Measurements from ENCODE around the gene TLR6. TPM values are rescaled to one million over a fixed set of nuclear protein-coding genes. Genes with fewer than 3 reads are reported as not detected.

TLR6 gene
- total and polyA plus RNA-seq, 10 of the 15 experiments (the other 5 are each of a cell fraction or from before 2014, with no cell fraction given), result 1.1 to 49.4 (median 12.5) TPM

DNA sequence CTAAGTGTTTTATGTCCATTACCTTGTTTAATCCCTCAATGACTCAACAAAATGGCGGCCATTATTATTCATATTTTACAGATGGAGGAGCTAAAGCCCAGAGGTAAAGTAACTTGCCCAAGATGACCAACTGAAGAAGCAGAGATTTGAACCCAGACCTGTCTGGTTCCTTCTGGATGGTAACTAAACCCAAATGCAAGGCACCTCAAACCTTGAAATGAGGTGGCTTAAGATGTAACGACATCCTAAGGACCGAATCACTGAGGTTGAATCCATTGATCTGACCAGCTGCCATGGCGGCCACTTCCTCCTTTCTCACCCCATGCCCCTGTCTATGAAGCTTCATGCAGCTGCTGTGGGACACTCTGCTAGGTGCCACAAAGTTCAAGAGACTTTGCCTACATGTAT is 74.8 kb downstream of the TLR6 start:
- DNase-seq (ENCODE audit: low read depth, low spot score), result peak; percentile 72
- ChIA-PET SMC1A (ENCODE audit: uncharacterized antibody, unreplicated experiment) (interaction anchor here (0.6 to 8.9 kb wide), 42 partner anchors 10 to 712 kb away, joined by 3 to 468 read pairs (median 6); partner anchors contain the start of genes FAM114A1, TLR1, TLR6 and TMEM156), RAD21 (ENCODE audit: unreplicated experiment) (interaction anchor here (0.9 to 4.9 kb wide), 42 partner anchors 9 to 856 kb away, joined by 3 to 437 read pairs (median 7); partner anchors contain the start of genes FAM114A1, TLR1, TLR6 and WDR19), CTCF (interaction anchor here (0.7 to 8.1 kb wide), 46 partner anchors 8 to 940 kb away, joined by 3 to 449 read pairs (median 6); partner anchors contain the start of genes FAM114A1, TLR1, TLR6 and WDR19), POLR2A (interaction anchor here (0.6 to 5.6 kb wide), 17 partner anchors 9 to 621 kb away, joined by 3 to 196 read pairs (median 4); partner anchors contain the start of genes FAM114A1, TLR1 and TLR6)
- peak overlapping the region; percentile 88 for H3K9ac ChIP-seq (ENCODE audit: control insufficient read depth, insufficient read depth, low read length)
- in situ Hi-C loops (cut with MboI) (no loop called here), intact Hi-C loops (cut with micrococcal nuclease; ENCODE audit: unreplicated experiment) (loop anchor here (1.0 to 5.0 kb wide), 4 partner anchors 21 to 74 kb away; partner anchors contain the start of genes TLR1 and TLR6)
- WGBS (ENCODE audit: insufficient coverage, insufficient replicate concordance, low lambda C conversion rate, missing lambda C conversion rate), result 0% methylated on average over 4 of the region's 4 CpGs
- H3K9me3 ChIP-seq (replicated peaks; ENCODE audit: control insufficient read depth, insufficient read depth, low read length), result peaks cover 24% of the 10 kb centered on the region
- H3K27me3 ChIP-seq (replicated peaks in 1 of 2; ENCODE audit: control insufficient read depth in 2 of 2, insufficient read depth in 2 of 2, low read length in 1 of 2), result no peaks in the 10 kb centered on the region
- H3K4me2 ChIP-seq (ENCODE audit: control insufficient read depth, insufficient read depth), result peak overlapping the region; percentile 92
- H3K36me3 ChIP-seq (ENCODE audit: control insufficient read depth in 2 of 2, insufficient read depth in 2 of 2, low read length in 1 of 2), result peaks cover 0 to 13% of the 10 kb centered on the region in 2 experiments; a peak in 2 of 4 replicates
- peak overlapping the region; percentile 31 for H2AFZ ChIP-seq (ENCODE audit: control insufficient read depth, low read depth, low read length)
- ATAC-seq, result peak; percentile 71
- peak overlapping the region; percentile 81 for H3K4me3 ChIP-seq
- H3K27ac ChIP-seq (ENCODE audit: control insufficient read depth, insufficient read depth), result peak overlapping the region; percentile 96
- FAIRE-seq, result no peak
- peaks cover 22% of the 10 kb centered on the region for H3K4me1 ChIP-seq (ENCODE audit: control insufficient read depth, insufficient read depth, low read length)
- BruUV-seq (replicated peaks), result TSS peak; percentile 95
- no peaks in the 10 kb centered on the region for H4K20me1 ChIP-seq (ENCODE audit: control insufficient read depth, insufficient read depth)
- H3K79me2 ChIP-seq (ENCODE audit: control insufficient read depth, insufficient read depth, low read length), result peaks cover 59% of the 10 kb centered on the region
- TF ChIP-seq GATAD2B (conservative IDR thresholded peaks at IDR 0.05; ENCODE audit: low read depth) (peak; percentile 45; the same call in 1 of the 2 replicates), IKZF1 (conservative IDR thresholded peaks at IDR 0.05) (0 out of 2 replicates have a peak, but pooled peaks have one; percentile 7), SPI1 (IDR thresholded peaks at IDR 0.05; ENCODE audit: borderline replicate concordance, insufficient read depth, low read depth, low read length) (peak; percentile 94), YY1 (IDR thresholded peaks at IDR 0.05; ENCODE audit: low read depth, low read length) (peak; percentile 94), HDAC2 (IDR thresholded peaks at IDR 0.05) (no peak), RAD51 (IDR thresholded peaks at IDR 0.05) (peak; percentile 31; the same call in 1 of the 2 replicates), TAF1 (IDR thresholded peaks at IDR 0.05; ENCODE audit: borderline replicate concordance, low read depth, low read length) (peak; percentile 83), ETV6 (conservative IDR thresholded peaks at IDR 0.05 in 1 of 2, IDR thresholded peaks at IDR 0.05 in 1 of 2; ENCODE audit: borderline replicate concordance in 1 of 2, low read depth in 1 of 2) (no peak), ZNF592 (IDR thresholded peaks at IDR 0.05) (peak; percentile 90), REST (IDR thresholded peaks at IDR 0.05; ENCODE audit: low read depth, low read length) (0 out of 2 replicates have a peak, but pooled peaks have one; percentile 30), ZNF217 (IDR thresholded peaks at IDR 0.05) (no peak), PAX8 (IDR thresholded peaks at IDR 0.05) (peak; percentile 61; the same call in 1 of the 2 replicates)
- TF ChIP-seq, protein P1, sequence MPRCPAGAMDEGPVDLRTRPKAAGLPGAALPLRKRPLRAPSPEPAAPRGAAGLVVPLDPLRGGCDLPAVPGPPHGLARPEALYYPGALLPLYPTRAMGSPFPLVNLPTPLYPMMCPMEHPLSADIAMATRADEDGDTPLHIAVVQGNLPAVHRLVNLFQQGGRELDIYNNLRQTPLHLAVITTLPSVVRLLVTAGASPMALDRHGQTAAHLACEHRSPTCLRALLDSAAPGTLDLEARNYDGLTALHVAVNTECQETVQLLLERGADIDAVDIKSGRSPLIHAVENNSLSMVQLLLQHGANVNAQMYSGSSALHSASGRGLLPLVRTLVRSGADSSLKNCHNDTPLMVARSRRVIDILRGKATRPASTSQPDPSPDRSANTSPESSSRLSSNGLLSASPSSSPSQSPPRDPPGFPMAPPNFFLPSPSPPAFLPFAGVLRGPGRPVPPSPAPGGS (IDR thresholded peaks at IDR 0.05; ENCODE audit: borderline replicate concordance, insufficient read depth, low read depth, low read length, poor library complexity, severe bottlenecking), result peak; percentile 16
